ENCODE measurements around the gene SP140L.
"Not testable (repeated sequence)": the region's sequence is repeated elsewhere in the genome, so short reads cannot be mapped to it uniquely, and the experiment has no call there.

Gene SP140L

DNA sequence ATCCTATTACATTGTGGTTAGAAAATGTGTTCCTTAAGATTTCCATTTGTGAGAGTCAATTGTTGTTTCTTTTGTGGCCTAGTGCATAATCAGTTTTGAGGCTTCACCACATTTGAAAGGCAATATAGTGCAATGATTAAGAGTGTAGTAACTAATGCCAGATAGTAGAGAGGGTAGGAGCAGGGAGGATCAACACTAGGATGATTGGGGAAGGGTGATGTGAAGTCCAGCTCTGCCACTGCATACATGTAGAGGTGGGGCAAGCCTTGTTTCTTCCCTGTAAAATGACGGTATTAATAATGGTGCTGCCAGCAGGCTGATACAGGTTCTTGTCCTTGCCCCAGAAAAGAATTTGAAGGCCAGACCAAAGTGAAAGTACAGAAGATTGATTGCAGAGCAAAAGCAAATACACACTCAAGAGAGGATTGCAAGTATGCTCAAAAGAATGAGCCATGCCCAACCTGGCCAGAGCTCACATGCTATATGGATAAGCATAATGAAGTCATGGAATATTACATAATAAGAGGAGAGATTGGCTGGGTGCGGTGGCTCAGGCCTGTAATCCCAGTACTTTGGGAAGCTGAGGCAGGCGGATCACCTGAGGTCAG is 97.0 kb downstream of the SP140L start:
- TF ChIP-seq, protein P1, sequence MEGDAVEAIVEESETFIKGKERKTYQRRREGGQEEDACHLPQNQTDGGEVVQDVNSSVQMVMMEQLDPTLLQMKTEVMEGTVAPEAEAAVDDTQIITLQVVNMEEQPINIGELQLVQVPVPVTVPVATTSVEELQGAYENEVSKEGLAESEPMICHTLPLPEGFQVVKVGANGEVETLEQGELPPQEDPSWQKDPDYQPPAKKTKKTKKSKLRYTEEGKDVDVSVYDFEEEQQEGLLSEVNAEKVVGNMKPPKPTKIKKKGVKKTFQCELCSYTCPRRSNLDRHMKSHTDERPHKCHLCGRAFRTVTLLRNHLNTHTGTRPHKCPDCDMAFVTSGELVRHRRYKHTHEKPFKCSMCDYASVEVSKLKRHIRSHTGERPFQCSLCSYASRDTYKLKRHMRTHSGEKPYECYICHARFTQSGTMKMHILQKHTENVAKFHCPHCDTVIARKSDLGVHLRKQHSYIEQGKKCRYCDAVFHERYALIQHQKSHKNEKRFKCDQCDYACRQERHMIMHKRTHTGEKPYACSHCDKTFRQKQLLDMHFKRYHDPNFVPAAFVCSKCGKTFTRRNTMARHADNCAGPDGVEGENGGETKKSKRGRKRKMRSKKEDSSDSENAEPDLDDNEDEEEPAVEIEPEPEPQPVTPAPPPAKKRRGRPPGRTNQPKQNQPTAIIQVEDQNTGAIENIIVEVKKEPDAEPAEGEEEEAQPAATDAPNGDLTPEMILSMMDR (conservative IDR thresholded peaks at IDR 0.05; ENCODE audit: low read depth, low read length): no peak
- H3K4me3 ChIP-seq (ENCODE audit: low read length): no peak overlapping the region
- no peak for DNase-seq (ENCODE audit: low read depth)

DNA sequence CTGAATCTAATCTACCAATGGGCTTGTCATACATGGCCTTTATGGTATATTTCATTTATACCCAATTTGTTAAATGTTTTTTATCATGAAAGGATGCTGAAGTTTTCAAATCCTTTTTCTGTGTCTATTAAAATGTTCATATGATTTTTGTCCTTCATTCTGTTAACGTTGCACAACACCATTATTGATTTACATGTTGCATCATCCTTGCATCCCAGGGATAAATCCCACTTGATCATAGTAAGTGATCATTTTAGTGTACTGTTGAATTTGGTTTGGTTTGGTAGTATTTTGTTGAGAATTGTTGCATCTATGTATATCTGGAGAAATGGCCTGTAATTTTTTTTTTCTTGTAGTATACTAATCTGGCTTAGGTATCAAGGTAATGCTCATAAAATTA is 98.4 kb downstream of the SP140L start:
- TF ChIP-seq, protein P1 (conservative IDR thresholded peaks at IDR 0.05; ENCODE audit: low read depth, low read length): no peak
- no peak for DNase-seq (ENCODE audit: low read depth)
- H3K4me3 ChIP-seq (ENCODE audit: low read length): no peak overlapping the region

- DNase-seq (ENCODE audit: low read depth): no peak
- TF ChIP-seq, protein P1 (conservative IDR thresholded peaks at IDR 0.05; ENCODE audit: low read depth, low read length): no peak
- no peak overlapping the region for H3K4me3 ChIP-seq (ENCODE audit: low read length)
These were observed 102.5 kb downstream of the SP140L start for GRCh38 chr2:230429513-230429912.

GRCh38 chr2:230430957-230431910 is 104.2 kb downstream of the SP140L start:
- no peak overlapping the region for H3K4me3 ChIP-seq (ENCODE audit: low read length)
- TF ChIP-seq, protein P1 (conservative IDR thresholded peaks at IDR 0.05; ENCODE audit: low read depth, low read length): no peak
- DNase-seq (ENCODE audit: low read depth): no peak

- H3K4me3 ChIP-seq (ENCODE audit: low read length): no peak overlapping the region
- no peak for DNase-seq (ENCODE audit: low read depth)
- TF ChIP-seq, protein P1 (conservative IDR thresholded peaks at IDR 0.05; ENCODE audit: low read depth, low read length): no peak
These were observed 107.8 kb downstream of the SP140L start for GRCh38 chr2:230434677-230435324.

- TF ChIP-seq, protein P1 (conservative IDR thresholded peaks at IDR 0.05; ENCODE audit: low read depth, low read length): no peak
- H3K4me3 ChIP-seq (ENCODE audit: low read length): no peak overlapping the region
- no peak for DNase-seq (ENCODE audit: low read depth)
These were observed 108.4 kb downstream of the SP140L start for GRCh38 chr2:230435431-230435830.

GRCh38 chr2:230439121-230439520 is 112.1 kb downstream of the SP140L start:
- not testable (repeated sequence) for DNase-seq (ENCODE audit: low read depth); H3K4me3 ChIP-seq (ENCODE audit: low read length)
